GM18498 (cell line): ENCODE results near the gene CD83.
"Not testable (repeated sequence)": the region's sequence is repeated elsewhere in the genome, so short reads cannot be mapped to it uniquely, and the experiment has no call there.

ENCODE experiments used
- ATAC-seq: cut with Tn5 transposase; IDR thresholded peaks from one replicate; pipeline ENCODE4 v1.9.1; 2021; ENCODE audit warnings: mild to moderate bottlenecking, moderate library complexity; ENCODE audit not compliant: unreplicated experiment

CD83 gene

GRCh38 chr6:14146506-14147096, 29.0 kb downstream of the CD83 start:
- ATAC-seq = no peak

GRCh38 chr6:14147891-14148290, 30.3 kb downstream of the CD83 start:
- ATAC-seq = no peak

GRCh38 chr6:14148471-14148870, 30.9 kb downstream of the CD83 start:
- ATAC-seq = no peak

- ATAC-seq = no peak
Observed at GRCh38 chr6:14149053-14149738, 31.6 kb downstream of the CD83 start.

GRCh38 chr6:14149739-14150130, 32.2 kb downstream of the CD83 start:
- no peak for ATAC-seq

- ATAC-seq = not testable (repeated sequence)
Observed at GRCh38 chr6:14151300-14151699, 33.7 kb downstream of the CD83 start.

GRCh38 chr6:14151773-14152172, 34.2 kb downstream of the CD83 start:
- no peak for ATAC-seq

- no peak for ATAC-seq
Observed at GRCh38 chr6:14153228-14153627, 35.7 kb downstream of the CD83 start.

GRCh38 chr6:14159090-14159489, 41.5 kb downstream of the CD83 start:
- ATAC-seq = no peak

GRCh38 chr6:14162826-14163225, 45.3 kb downstream of the CD83 start:
- no peak for ATAC-seq

- ATAC-seq = no peak
Observed at GRCh38 chr6:14165091-14165490, 47.5 kb downstream of the CD83 start.

GRCh38 chr6:14166839-14167238, 49.3 kb downstream of the CD83 start:
- ATAC-seq = no peak

GRCh38 chr6:14170128-14170527, 52.6 kb downstream of the CD83 start:
- no peak for ATAC-seq

GRCh38 chr6:14172562-14172961, 55.0 kb downstream of the CD83 start:
- ATAC-seq = no peak

GRCh38 chr6:14174226-14174625, 56.7 kb downstream of the CD83 start:
- no peak for ATAC-seq

- ATAC-seq = no peak
Observed at GRCh38 chr6:14174996-14175395, 57.4 kb downstream of the CD83 start.

- ATAC-seq = no peak
Observed at GRCh38 chr6:14176429-14176828, 58.9 kb downstream of the CD83 start.

GRCh38 chr6:14177413-14178082, 60.0 kb downstream of the CD83 start:
- no peak for ATAC-seq

- ATAC-seq = no peak
Observed at GRCh38 chr6:14178083-14178445, 60.5 kb downstream of the CD83 start.

GRCh38 chr6:14180609-14181008, 63.0 kb downstream of the CD83 start:
- ATAC-seq = no peak

GRCh38 chr6:14182916-14183315, 65.3 kb downstream of the CD83 start:
- ATAC-seq = no peak
